H9 (cell line): ENCODE measurements around the gene SDF2L1. TPM values are rescaled to one million over a fixed set of nuclear protein-coding genes. Genes with fewer than 3 reads are reported as not detected.

Source experiments
- DNase-seq: peaks from one replicate; pipeline ENCODE4 v3.0.0-alpha.2; 2017
- H2AFZ ChIP-seq: one replicate; pipeline ENCODE4 v1.6.1; 2013; ENCODE audit warnings: mild to moderate bottlenecking, low read length, control low read depth, moderate library complexity
- H2AK5ac ChIP-seq: 2 replicates; pipeline ENCODE4 v1.6.1; 2013; ENCODE audit warnings: low read length, control low read depth, mixed read lengths; ENCODE audit not compliant: insufficient read length
- H2BK120ac ChIP-seq: one replicate; pipeline ENCODE4 v1.6.1; 2013; ENCODE audit warnings: low read depth, mild to moderate bottlenecking, low read length, control low read depth, inconsistent platforms; ENCODE audit not compliant: poor library complexity, severe bottlenecking
- H2BK12ac ChIP-seq: 2 replicates; pipeline ENCODE4 v1.6.1; 2013; ENCODE audit warnings: low read length, control low read depth, mixed read lengths, low read depth; ENCODE audit not compliant: insufficient read length
- H2BK15ac ChIP-seq: 2 replicates; pipeline ENCODE4 v1.6.1; 2013; ENCODE audit warnings: low read depth, low read length, control low read depth
- H2BK20ac ChIP-seq: one replicate; pipeline ENCODE4 v1.6.1; 2013; ENCODE audit warnings: low read depth, mild to moderate bottlenecking, low read length, control low read depth, inconsistent platforms; ENCODE audit not compliant: poor library complexity, severe bottlenecking
- H2BK5ac ChIP-seq: 2 replicates; pipeline ENCODE4 v1.6.1; 2013; ENCODE audit warnings: low read length, control low read depth, mixed read lengths; ENCODE audit not compliant: insufficient read length
- H3K14ac ChIP-seq: 2 replicates; pipeline ENCODE4 v1.6.1; 2013; ENCODE audit warnings: low read length, control low read depth; ENCODE audit not compliant: insufficient read depth
- H3K18ac ChIP-seq: 2 replicates; pipeline ENCODE4 v1.6.1; 2013; ENCODE audit warnings: low read depth, mild to moderate bottlenecking, mixed read lengths, low read length, control low read depth; ENCODE audit not compliant: insufficient read length
- H3K23ac ChIP-seq: 2 replicates; pipeline ENCODE4 v1.6.1; 2013; ENCODE audit warnings: low read length, control low read depth, mixed read lengths, low read depth; ENCODE audit not compliant: insufficient read length
- H3K23me2 ChIP-seq: 2 replicates; pipeline ENCODE4 v1.6.1; 2013; ENCODE audit warnings: low read depth, mild to moderate bottlenecking, mixed read lengths, low read length, control low read depth; ENCODE audit not compliant: insufficient read length, poor library complexity, severe bottlenecking
- H3K27ac ChIP-seq: 2 replicates; pipeline ENCODE4 v1.5.1; 2013; ENCODE audit warnings: low read length, control low read depth, mixed read lengths, low read depth; ENCODE audit not compliant: insufficient read length
- H3K27me3 ChIP-seq: 2 replicates; pipeline ENCODE4 v1.6.1; 2013; ENCODE audit warnings: low read length, control low read depth, inconsistent platforms; ENCODE audit not compliant: insufficient read depth
- H3K4ac ChIP-seq: 2 replicates; pipeline ENCODE4 v1.6.1; 2013; ENCODE audit warnings: low read depth, mild to moderate bottlenecking, control low read depth, inconsistent platforms, low read length, moderate library complexity
- H3K4me1 ChIP-seq: 2 replicates; pipeline ENCODE4 v1.6.1; 2013; ENCODE audit warnings: low read length, control low read depth, inconsistent platforms; ENCODE audit not compliant: insufficient read depth
- H3K4me2 ChIP-seq: 2 replicates; pipeline ENCODE4 v1.6.1; 2013; ENCODE audit warnings: low read length, control low read depth, mixed read lengths; ENCODE audit not compliant: insufficient read length, insufficient read depth
- H3K56ac ChIP-seq: 2 replicates; pipeline ENCODE4 v1.6.1; 2013; ENCODE audit warnings: low read depth, mild to moderate bottlenecking, mixed read lengths, low read length, control low read depth; ENCODE audit not compliant: insufficient read length
- H3K79me1 ChIP-seq: 2 replicates; pipeline ENCODE4 v1.6.1; 2013; ENCODE audit warnings: low read depth, mild to moderate bottlenecking, moderate library complexity, low read length, control low read depth, inconsistent platforms; ENCODE audit not compliant: insufficient read depth, poor library complexity, severe bottlenecking
- H3K79me2 ChIP-seq: 2 replicates; pipeline ENCODE4 v1.6.1; 2013; ENCODE audit warnings: low read length, control low read depth, inconsistent platforms; ENCODE audit not compliant: insufficient read depth
- H3K9ac ChIP-seq: 2 replicates; pipeline ENCODE4 v1.6.1; 2013; ENCODE audit warnings: low read length, control low read depth, mixed read lengths; ENCODE audit not compliant: insufficient read length; ENCODE audit errors: extremely low read depth
- H3K9me3 ChIP-seq: one replicate; pipeline ENCODE4 v1.6.1; 2013; ENCODE audit warnings: low read depth, low read length, inconsistent platforms; ENCODE audit not compliant: control insufficient read depth
- H3T11ph ChIP-seq: one replicate; pipeline ENCODE4 v1.6.1; 2013; ENCODE audit warnings: mild to moderate bottlenecking, low read length, control low read depth, inconsistent platforms
- H4K20me1 ChIP-seq: one replicate; pipeline ENCODE4 v1.6.1; 2013; ENCODE audit not compliant: control insufficient read depth, insufficient read length, insufficient read depth
- H4K5ac ChIP-seq: 2 replicates; pipeline ENCODE4 v1.6.1; 2013; ENCODE audit warnings: low read depth, mild to moderate bottlenecking, mixed read lengths, low read length, control low read depth; ENCODE audit not compliant: insufficient read length
- H4K8ac ChIP-seq: replicated peaks from 2 replicates; pipeline ENCODE4 v1.6.1; 2013; ENCODE audit warnings: low read length, control low read depth, mixed read lengths, low read depth; ENCODE audit not compliant: insufficient read length
- H4K91ac ChIP-seq: 2 replicates; pipeline ENCODE4 v1.6.1; 2013; ENCODE audit warnings: low read depth, mild to moderate bottlenecking, moderate library complexity, mixed read lengths, low read length, control low read depth; ENCODE audit not compliant: insufficient read length
- H3K27ac Mint-ChIP-seq, 3 experiments: 2 replicates in 2 of 3; 3 replicates in 1 of 3; pipeline ENCODE4 v1.8.0; 2020 to 2021; ENCODE audit warnings: mixed read lengths in 3 of 3, mild to moderate bottlenecking in 1 of 3, moderate library complexity in 1 of 3
- H3K27me3 Mint-ChIP-seq: 2 replicates; pipeline ENCODE4 v1.8.0; 2021; ENCODE audit warnings: low read depth, mild to moderate bottlenecking, moderate library complexity, mixed read lengths
- H3K36me3 Mint-ChIP-seq, 3 experiments: 2 replicates in 2 of 3; 3 replicates in 1 of 3; pipeline ENCODE4 v1.8.0; 2020 to 2021; ENCODE audit warnings: low read depth in 3 of 3, mixed read lengths in 3 of 3; ENCODE audit not compliant: insufficient read depth in 1 of 3
- H3K4me1 Mint-ChIP-seq, 2 experiments: 2 replicates each; pipeline ENCODE4 v1.8.0; 2020; ENCODE audit warnings: mixed read lengths in 2 of 2
- H3K4me3 Mint-ChIP-seq, 2 experiments: 2 replicates in 1 of 2; 3 replicates in 1 of 2; pipeline ENCODE4 v1.8.0; 2020 to 2021; ENCODE audit warnings: mild to moderate bottlenecking in 2 of 2, mixed read lengths in 2 of 2, moderate library complexity in 1 of 2
- H3K9me3 Mint-ChIP-seq, 2 experiments: 2 replicates in 1 of 2; 3 replicates in 1 of 2; pipeline ENCODE4 v1.8.0; 2020; ENCODE audit warnings: mild to moderate bottlenecking in 2 of 2, mixed read lengths in 2 of 2, moderate library complexity in 1 of 2
- WGBS: extraction: QIAGEN DNeasy Blood & Tissue Kit; methylation state at CpG from one replicate; pipeline ENCODE4 v1.1.7; 2013; ENCODE audit warnings: missing lambda C conversion rate, low lambda C conversion rate, mixed read lengths; ENCODE audit not compliant: insufficient read length; ENCODE audit errors: extremely low coverage; 5-methylcytosine and 5-hydroxymethylcytosine counted together
- total RNA-seq: library from RNA; stranded (reverse); gene quantifications from 2 replicates; pipeline ENCODE4 v1.2.1, GENCODE V29; 2021
- TF ChIP-seq, protein P1 (sequence below): fragments of 200-600 bp; sonication (generic); conservative IDR thresholded peaks from 3 replicates; pipeline ENCODE4 v1.8.0; 2021; ENCODE audit warnings: antibody characterized with exemption, mild to moderate bottlenecking

SDF2L1 gene
- total RNA-seq, 1 experiment from 2014 or later: 36.0 TPM

DNA sequence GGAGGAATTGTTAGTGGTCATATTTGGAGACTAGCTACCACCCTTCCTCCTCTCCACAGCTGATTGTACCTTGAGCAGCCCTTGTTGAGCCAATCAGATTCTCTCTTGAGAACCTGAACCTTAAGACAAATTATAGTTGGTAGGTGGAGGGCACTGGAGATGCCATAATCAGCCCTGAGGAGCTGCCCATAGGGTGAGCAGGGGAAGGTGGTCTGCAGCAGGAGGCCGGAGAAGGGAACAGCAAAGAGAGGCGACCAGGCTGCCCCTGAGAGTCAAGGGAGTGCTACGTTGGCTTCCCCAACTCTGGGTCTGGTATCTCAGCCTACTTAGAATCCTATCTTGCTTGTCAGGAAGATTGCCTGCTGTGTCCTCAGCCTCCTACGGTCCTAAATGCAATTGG is 2.7 kb upstream of the SDF2L1 start:
- H3K79me1 ChIP-seq: no peaks in the 10 kb centered on the region
- H3K27me3 Mint-ChIP-seq: peaks cover 29% of the 10 kb centered on the region
- no CpG with 5 or more reads among the region's 4 CpGs for WGBS
- H2BK120ac ChIP-seq: no peak overlapping the region
- no peaks in the 10 kb centered on the region for H3K9me3 ChIP-seq
- H2AK5ac ChIP-seq: no peak overlapping the region
- TF ChIP-seq, protein P1, sequence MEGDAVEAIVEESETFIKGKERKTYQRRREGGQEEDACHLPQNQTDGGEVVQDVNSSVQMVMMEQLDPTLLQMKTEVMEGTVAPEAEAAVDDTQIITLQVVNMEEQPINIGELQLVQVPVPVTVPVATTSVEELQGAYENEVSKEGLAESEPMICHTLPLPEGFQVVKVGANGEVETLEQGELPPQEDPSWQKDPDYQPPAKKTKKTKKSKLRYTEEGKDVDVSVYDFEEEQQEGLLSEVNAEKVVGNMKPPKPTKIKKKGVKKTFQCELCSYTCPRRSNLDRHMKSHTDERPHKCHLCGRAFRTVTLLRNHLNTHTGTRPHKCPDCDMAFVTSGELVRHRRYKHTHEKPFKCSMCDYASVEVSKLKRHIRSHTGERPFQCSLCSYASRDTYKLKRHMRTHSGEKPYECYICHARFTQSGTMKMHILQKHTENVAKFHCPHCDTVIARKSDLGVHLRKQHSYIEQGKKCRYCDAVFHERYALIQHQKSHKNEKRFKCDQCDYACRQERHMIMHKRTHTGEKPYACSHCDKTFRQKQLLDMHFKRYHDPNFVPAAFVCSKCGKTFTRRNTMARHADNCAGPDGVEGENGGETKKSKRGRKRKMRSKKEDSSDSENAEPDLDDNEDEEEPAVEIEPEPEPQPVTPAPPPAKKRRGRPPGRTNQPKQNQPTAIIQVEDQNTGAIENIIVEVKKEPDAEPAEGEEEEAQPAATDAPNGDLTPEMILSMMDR: no peak
- H4K20me1 ChIP-seq: no peaks in the 10 kb centered on the region
- no peak overlapping the region for H3K56ac ChIP-seq
- H3K36me3 Mint-ChIP-seq: peaks cover 10 to 12% (median 11%) of the 10 kb centered on the region in 3 experiments; a peak in 6 of 7 replicates
- no peak overlapping the region for H3K4me3 Mint-ChIP-seq
- H3K4me2 ChIP-seq: no peak overlapping the region
- no peak overlapping the region for H4K91ac ChIP-seq
- H3K9me3 Mint-ChIP-seq: no peaks in the 10 kb centered on the region
- H3K27me3 ChIP-seq: no peaks in the 10 kb centered on the region; the same call in 1 of the 2 replicates
- H2BK15ac ChIP-seq: no peak overlapping the region
- peaks cover 2% of the 10 kb centered on the region; the same call in 1 of the 2 replicates for H3K4me1 ChIP-seq
- no peak overlapping the region for H2BK5ac ChIP-seq
- H2BK12ac ChIP-seq: no peak overlapping the region
- no peak overlapping the region for H3K27ac ChIP-seq
- no peak overlapping the region for H2BK20ac ChIP-seq
- peaks cover 14% of the 10 kb centered on the region in 2 experiments for H3K4me1 Mint-ChIP-seq
- H4K8ac ChIP-seq: no peak overlapping the region
- no peak overlapping the region for H2AFZ ChIP-seq
- H3K14ac ChIP-seq: no peak overlapping the region
- H3K9ac ChIP-seq: no peak overlapping the region
- no peak overlapping the region for H3K23ac ChIP-seq
- no peak for DNase-seq
- no peak overlapping the region for H3K18ac ChIP-seq
- no peak overlapping the region for H3T11ph ChIP-seq
- H3K27ac Mint-ChIP-seq: no peak overlapping the region
- H3K23me2 ChIP-seq: peaks cover 7% of the 10 kb centered on the region
- H4K5ac ChIP-seq: no peak overlapping the region
- H3K4ac ChIP-seq: no peak overlapping the region
- no peaks in the 10 kb centered on the region for H3K79me2 ChIP-seq
